Ishikawa (cell line): ENCODE data around the gene UBE2Q1.

Experiments
- CEBPB ChIP-seq: IDR thresholded peaks from 2 replicates; pipeline ENCODE4 v1.6.1; 2012
- CREB1 ChIP-seq: IDR thresholded peaks from 2 replicates; pipeline ENCODE4 v1.6.1; 2012; ENCODE audit warnings: low read depth
- EGR1 ChIP-seq: IDR thresholded peaks from 2 replicates; pipeline ENCODE4 v1.6.1; 2012
- EP300 ChIP-seq: IDR thresholded peaks from 2 replicates; pipeline ENCODE4 v1.6.1; 2012; ENCODE audit warnings: borderline replicate concordance
- FOXM1 ChIP-seq: IDR thresholded peaks from 2 replicates; pipeline ENCODE4 v1.6.1; 2012; ENCODE audit warnings: low read depth, borderline replicate concordance
- MAX ChIP-seq: IDR thresholded peaks from 2 replicates; pipeline ENCODE4 v1.6.1; 2012
- NFIC ChIP-seq: IDR thresholded peaks from 2 replicates; pipeline ENCODE4 v1.6.1; 2012
- RAD21 ChIP-seq: IDR thresholded peaks from 2 replicates; pipeline ENCODE4 v1.6.1; 2012; ENCODE audit warnings: low read depth
- REST ChIP-seq: IDR thresholded peaks from 2 replicates; pipeline ENCODE4 v1.6.1; 2012; ENCODE audit warnings: low read depth, mild to moderate bottlenecking
- TAF1 ChIP-seq: IDR thresholded peaks from 2 replicates; pipeline ENCODE4 v1.6.1; 2012; ENCODE audit warnings: low read depth, mild to moderate bottlenecking
- TCF12 ChIP-seq: IDR thresholded peaks from 2 replicates; pipeline ENCODE4 v1.6.1; 2012; ENCODE audit warnings: low read depth
- TEAD4 ChIP-seq: IDR thresholded peaks from 2 replicates; pipeline ENCODE4 v1.6.1; 2012
- USF1 ChIP-seq: IDR thresholded peaks from 2 replicates; pipeline ENCODE4 v1.6.1; 2012
- YY1 ChIP-seq: IDR thresholded peaks from 2 replicates; pipeline ENCODE4 v1.6.1; 2012; ENCODE audit warnings: low read depth
- ZBTB7A ChIP-seq: IDR thresholded peaks from 2 replicates; pipeline ENCODE4 v1.6.1; 2012; ENCODE audit warnings: low read depth

Gene UBE2Q1

GRCh38 chr1:154584267-154584994 lies 26.0 kb upstream of the UBE2Q1 start:
- TF ChIP-seq TAF1 (no peak), EP300 (no peak), REST (no peak), ZBTB7A (no peak), CREB1 (no peak)

GRCh38 chr1:154583773-154584172 lies 25.3 kb upstream of the UBE2Q1 start:
- no peak for TF ChIP-seq EP300
- 0 out of 2 replicates have a peak, but pooled peaks have one; percentile 23 for TF ChIP-seq NFIC

GRCh38 chr1:154582885-154583284 lies 24.4 kb upstream of the UBE2Q1 start:
- TF ChIP-seq CEBPB (no peak), REST (no peak), EP300 (no peak), TCF12 (no peak), MAX (no peak), ZBTB7A (no peak), NFIC (no peak), FOXM1 (no peak), CREB1 (no peak), USF1 (no peak), TEAD4 (no peak), EGR1 (no peak), TAF1 (no peak), YY1 (no peak), RAD21 (no peak)

GRCh38 chr1:154581766-154582165 lies 23.3 kb upstream of the UBE2Q1 start:
- TF ChIP-seq CREB1 (no peak), YY1 (no peak), ZBTB7A (no peak), TAF1 (no peak), RAD21 (no peak), NFIC (no peak), MAX (no peak), EGR1 (no peak)

GRCh38 chr1:154579374-154579773 lies 20.9 kb upstream of the UBE2Q1 start:
- TF ChIP-seq FOXM1: no peak
- no peak for TF ChIP-seq MAX
- TF ChIP-seq TAF1: no peak
- no peak for TF ChIP-seq REST
- TF ChIP-seq TCF12: no peak
- TF ChIP-seq ZBTB7A: no peak
- no peak for TF ChIP-seq USF1
- no peak for TF ChIP-seq NFIC
- TF ChIP-seq CREB1: no peak
- TF ChIP-seq EGR1: no peak
- no peak for TF ChIP-seq TEAD4
- TF ChIP-seq CEBPB: no peak
- no peak for TF ChIP-seq EP300
- no peak for TF ChIP-seq YY1
- TF ChIP-seq RAD21: no peak
